Erythroblast (primary cell): ENCODE measurements around the gene DENND4A.

ENCODE experiments used
- GATA1 ChIP-seq: IDR thresholded peaks from 2 replicates; pipeline ENCODE4 v1.6.1; 2011; ENCODE audit warnings: low read depth, mild to moderate bottlenecking, control low read depth, low read length, moderate library complexity
- POLR2A ChIP-seq: IDR thresholded peaks from 2 replicates; pipeline ENCODE4 v1.6.1; 2011; ENCODE audit warnings: mild to moderate bottlenecking, low read length

DNA sequence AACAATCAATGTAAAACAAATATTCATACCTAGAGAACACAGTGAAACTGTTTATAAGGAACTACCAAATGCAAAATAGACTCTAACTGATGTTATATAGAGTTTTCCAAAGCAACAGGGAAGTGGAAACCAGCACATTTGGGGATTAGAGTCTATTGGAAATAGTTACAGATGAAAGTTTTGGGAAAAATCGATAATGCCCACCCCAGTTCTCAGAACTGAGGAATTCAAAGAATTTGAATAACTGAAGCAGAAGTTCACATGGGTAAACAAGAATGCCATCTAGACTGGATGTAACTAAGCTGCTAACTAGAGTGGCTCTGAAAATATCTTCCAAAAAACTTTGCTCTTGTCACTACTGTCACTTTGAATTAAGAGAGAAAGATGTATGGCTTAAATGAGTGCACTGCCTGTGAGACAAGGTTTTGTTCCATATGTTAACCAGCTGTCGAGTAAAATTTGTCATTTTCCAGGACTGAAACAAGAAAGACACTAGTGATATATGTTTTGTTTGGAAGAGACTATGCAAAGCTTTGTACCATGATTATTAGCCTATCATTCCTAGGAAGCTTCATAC is 9.2 kb upstream of the DENND4A start:
- TF ChIP-seq POLR2A = no peak
- TF ChIP-seq GATA1 = no peak
